ENCODE results near the gene VPS33A.

VPS33A gene

GRCh38 chr12:122250047-122250446, 16.2 kb downstream of the VPS33A start:
- DNase-seq: no peak

- no peak for DNase-seq
Measured at GRCh38 chr12:122245553-122245952, 20.7 kb downstream of the VPS33A start.

GRCh38 chr12:122244565-122245371, 21.5 kb downstream of the VPS33A start:
- DNase-seq: no peak

- no peak for DNase-seq
Measured at GRCh38 chr12:122243965-122244364, 22.3 kb downstream of the VPS33A start.

- DNase-seq: no peak
Measured at GRCh38 chr12:122238861-122239260, 27.4 kb downstream of the VPS33A start.

GRCh38 chr12:122235741-122236140, 30.6 kb downstream of the VPS33A start:
- DNase-seq: no peak

- no peak for DNase-seq
Measured at GRCh38 chr12:122232691-122233090, 33.6 kb downstream of the VPS33A start.

GRCh38 chr12:122230798-122231197, 35.5 kb downstream of the VPS33A start:
- DNase-seq: no peak

- DNase-seq: no peak
Measured at GRCh38 chr12:122228092-122228491, 38.2 kb downstream of the VPS33A start.

GRCh38 chr12:122227341-122227740, 39.0 kb downstream of the VPS33A start:
- no peak for DNase-seq

GRCh38 chr12:122226366-122227125, 39.7 kb downstream of the VPS33A start:
- DNase-seq: no peak

- DNase-seq: peak; percentile 99
Measured at GRCh38 chr12:122225683-122226365, 40.5 kb downstream of the VPS33A start, which contains the start of gene DIABLO. Gene DIABLO, minus strand, starts transcription at chr12:122226052. Its CDS starts 38 bp downstream, at chr12:122226014.

- no peak for DNase-seq
Measured at GRCh38 chr12:122216445-122216844, 49.8 kb downstream of the VPS33A start.

- DNase-seq: no peak
Measured at GRCh38 chr12:122215771-122216170, 50.5 kb downstream of the VPS33A start.

- no peak for DNase-seq
Measured at GRCh38 chr12:122208073-122208820, 58.0 kb downstream of the VPS33A start.

- no peak for DNase-seq
Measured at GRCh38 chr12:122207391-122207790, 58.9 kb downstream of the VPS33A start.

- no peak for DNase-seq
Measured at GRCh38 chr12:122206976-122207375, 59.3 kb downstream of the VPS33A start.

GRCh38 chr12:122206111-122206881, 60.0 kb downstream of the VPS33A start:
- no peak for DNase-seq

GRCh38 chr12:122205053-122205925, 61.0 kb downstream of the VPS33A start:
- no peak for DNase-seq

GRCh38 chr12:122204167-122205052, 61.9 kb downstream of the VPS33A start:
- no peak for DNase-seq

Measured in fibroblast of skin of right quadriceps (primary cell).